Vagina (tissue), 2 donors: Measurements from ENCODE around the gene CHST5. TPM values are rescaled to one million over a fixed set of nuclear protein-coding genes. Genes with fewer than 3 reads are reported as not detected.
"Not testable (repeated sequence)": the region's sequence is repeated elsewhere in the genome, so short reads cannot be mapped to it uniquely, and the experiment has no call there.

ENCODE experiments used
- DNase-seq, 2 donors: peaks; one replicate each; pipeline ENCODE4 v3.0.0-alpha.2; 2017; ENCODE audit errors: extremely low spot score in 2 of 2
- H3K27ac ChIP-seq: fragments of 200-600 bp; sonication (generic); one replicate; pipeline ENCODE4 v1.5.1; 2019
- H3K27me3 ChIP-seq: fragments of 200-600 bp; sonication (generic); one replicate; pipeline ENCODE4 v1.5.1; 2019
- H3K36me3 ChIP-seq, 2 donors: fragments of 200-600 bp; sonication (generic); one replicate each; pipeline ENCODE4 v1.5.1; 2017 to 2019
- H3K4me1 ChIP-seq: fragments of 200-600 bp; sonication (generic); one replicate; pipeline ENCODE4 v1.5.1; 2019
- H3K4me3 ChIP-seq, 2 donors: fragments of 200-600 bp; sonication (generic); 1 replicate in 1 of 2; 2 replicates in 1 of 2; pipeline ENCODE4 v1.5.1; 2016 to 2019
- H3K9me3 ChIP-seq: fragments of 200-600 bp; sonication (generic); one replicate; pipeline ENCODE4 v1.5.1; 2019
- CTCF ChIP-seq, 3 experiments: fragments of 450-650 bp in 2 of 3; fragments of 200-600 bp in 1 of 3; sonication (generic) in 1 of 3; IDR thresholded peaks; one replicate each; pipeline ENCODE4 v1.5.1; 2017 to 2019; ENCODE audit warnings: antibody characterized with exemption in 3 of 3, mild to moderate bottlenecking in 2 of 3, moderate library complexity in 2 of 3
- POLR2A ChIP-seq, 2 donors: fragments of 450-650 bp; IDR thresholded peaks; one replicate each; pipeline ENCODE4 v1.6.1; 2017; ENCODE audit warnings: antibody characterized with exemption in 2 of 2, mild to moderate bottlenecking in 2 of 2, moderate library complexity in 2 of 2
- POLR2AphosphoS5 ChIP-seq, 2 donors: sonication (generic); formaldehyde crosslinking; IDR thresholded peaks; one replicate each; pipeline ENCODE4 v1.9.0; 2017; ENCODE audit warnings: antibody characterized with exemption in 2 of 2, mild to moderate bottlenecking in 2 of 2, low read depth in 1 of 2; ENCODE audit not compliant: insufficient read depth in 1 of 2
- intact Hi-C: fragments of 100-400 bp; cut with DNase I; formaldehyde crosslinking; loops from one replicate; pipeline ENCODE4 v1.15.1; 2023
- total RNA-seq: library from RNA; depleted of rRNA; stranded (reverse); fragments of >200 nt; gene quantifications from one replicate; pipeline ENCODE4 v1.2.3, GENCODE V29; 2016

CHST5 gene
- total RNA-seq, 1 donor from 2014 or later = not detected

GRCh38 chr16:75526032-75526790 lies 9.7 kb downstream of the CHST5 start:
- Histone ChIP-seq H3K4me3 (no peak overlapping the region), H3K27me3 (no peaks in the 10 kb centered on the region), H3K27ac (no peak overlapping the region), H3K36me3 (no peaks in the 10 kb centered on the region), H3K9me3 (no peaks in the 10 kb centered on the region), H3K4me1 (no peaks in the 10 kb centered on the region)
- TF ChIP-seq CTCF (IDR thresholded peaks at IDR 0.05) = no peak
- no peak for TF ChIP-seq POLR2AphosphoS5 (IDR thresholded peaks at IDR 0.05; ENCODE audit: insufficient read depth in 1 of 2, low read depth in 1 of 2)
- TF ChIP-seq POLR2A (IDR thresholded peaks at IDR 0.05) = no peak
- DNase-seq = no peak
- intact Hi-C loops = no loop called here

- Histone ChIP-seq H3K4me1 (peaks cover 10% of the 10 kb centered on the region), H3K27ac (no peak overlapping the region), H3K4me3 (no peak overlapping the region), H3K36me3 (no peaks in the 10 kb centered on the region), H3K9me3 (no peaks in the 10 kb centered on the region), H3K27me3 (no peaks in the 10 kb centered on the region)
- TF ChIP-seq POLR2AphosphoS5 (IDR thresholded peaks at IDR 0.05; ENCODE audit: insufficient read depth in 1 of 2, low read depth in 1 of 2) (no peak), POLR2A (IDR thresholded peaks at IDR 0.05) (no peak), CTCF (IDR thresholded peaks at IDR 0.05) (no peak)
- intact Hi-C loops = loop anchor here (10.0 kb wide), 1 partner anchor 54 kb away; the partner anchor contains the start of gene TMEM170A
- no peak for DNase-seq
Observed at GRCh38 chr16:75519175-75519574, 16.7 kb downstream of the CHST5 start.

- not testable (repeated sequence) for DNase-seq, H3K27me3 ChIP-seq, H3K9me3 ChIP-seq, H3K36me3 ChIP-seq
- intact Hi-C loops = loop anchor here (10.0 kb wide), 1 partner anchor 52 kb away; the partner anchor contains the start of gene TMEM170A
- peak overlapping the region; percentile 97 for H3K27ac ChIP-seq
- H3K4me3 ChIP-seq = peak overlapping the region; percentile 95 to 98
- H3K4me1 ChIP-seq = peaks cover 10% of the 10 kb centered on the region
Observed at GRCh38 chr16:75516189-75516966, 19.5 kb downstream of the CHST5 start.

GRCh38 chr16:75514296-75514695 lies 21.6 kb downstream of the CHST5 start:
- Histone ChIP-seq H3K4me1 (peaks cover 10% of the 10 kb centered on the region), H3K36me3 (no peaks in the 10 kb centered on the region), H3K4me3 (no peak overlapping the region), H3K27ac (no peak overlapping the region), H3K9me3 (no peaks in the 10 kb centered on the region), H3K27me3 (no peaks in the 10 kb centered on the region)
- intact Hi-C loops = loop anchor here (10.0 kb wide), 1 partner anchor 49 kb away; the partner anchor contains the start of gene TMEM170A
- no peak for DNase-seq
- TF ChIP-seq POLR2AphosphoS5 (IDR thresholded peaks at IDR 0.05; ENCODE audit: insufficient read depth in 1 of 2, low read depth in 1 of 2) (no peak), CTCF (IDR thresholded peaks at IDR 0.05) (no peak), POLR2A (IDR thresholded peaks at IDR 0.05) (no peak)

GRCh38 chr16:75506574-75506973 lies 29.3 kb downstream of the CHST5 start:
- Histone ChIP-seq H3K36me3 (no peaks in the 10 kb centered on the region), H3K4me1 (peaks cover 5% of the 10 kb centered on the region), H3K9me3 (no peaks in the 10 kb centered on the region), H3K27ac (no peak overlapping the region), H3K27me3 (no peaks in the 10 kb centered on the region), H3K4me3 (no peak overlapping the region)
- TF ChIP-seq POLR2AphosphoS5 (IDR thresholded peaks at IDR 0.05; ENCODE audit: insufficient read depth in 1 of 2, low read depth in 1 of 2) = peak in 1 of 2 donors; percentile 39
- TF ChIP-seq CTCF (IDR thresholded peaks at IDR 0.05) = no peak
- TF ChIP-seq POLR2A (IDR thresholded peaks at IDR 0.05) = no peak
- DNase-seq = no peak
- intact Hi-C loops = no loop called here
